Thoracic aorta (tissue), 2 donors: Measurements from ENCODE around the gene ZNF750. TPM values are rescaled to one million over a fixed set of nuclear protein-coding genes. Genes with fewer than 3 reads are reported as not detected.

Experiments used
- ATAC-seq: fragments of 150-250 bp; one replicate; pipeline ENCODE4 v1.8.0; 2017; ENCODE audit warnings: low read depth; ENCODE audit not compliant: insufficient number of reproducible peaks, low FRiP score
- DNase-seq: peaks from one replicate; pipeline ENCODE4 v3.0.0-alpha.2; 2020; ENCODE audit warnings: low spot score
- H3K27ac ChIP-seq, 2 donors: fragments of 200-600 bp; sonication (generic); 1 replicate in 1 of 2; 2 replicates in 1 of 2; pipeline ENCODE4 v1.5.1; 2016; ENCODE audit warnings: mild to moderate bottlenecking in 2 of 2, moderate library complexity in 2 of 2
- H3K27me3 ChIP-seq: fragments of 200-600 bp; sonication (generic); replicated peaks from 2 replicates; pipeline ENCODE4 v1.6.0; 2016; ENCODE audit warnings: mild to moderate bottlenecking; ENCODE audit not compliant: insufficient read depth
- H3K36me3 ChIP-seq: fragments of 200-600 bp; sonication (generic); one replicate; pipeline ENCODE4 v1.5.1; 2016
- H3K4me1 ChIP-seq, 2 donors: fragments of 200-600 bp; sonication (generic); 1 replicate in 1 of 2; 2 replicates in 1 of 2; pipeline versions ENCODE4 v1.5.1 to v1.6.0; 2016; ENCODE audit warnings: low read depth in 2 of 2, mild to moderate bottlenecking in 1 of 2; ENCODE audit not compliant: control insufficient read depth in 1 of 2
- H3K4me3 ChIP-seq: fragments of 200-600 bp; sonication (generic); 2 replicates; pipeline ENCODE4 v1.5.1; 2016; ENCODE audit warnings: mild to moderate bottlenecking
- H3K9me3 ChIP-seq: fragments of 200-600 bp; sonication (generic); 2 replicates; pipeline ENCODE4 v1.5.1; 2016
- total RNA-seq, 2 donors: library from RNA; depleted of rRNA; stranded (reverse); fragments of >200 nt; gene quantifications; one replicate each; pipeline versions ENCODE4 v1.1.0 to v1.2.3, GENCODE V29; 2016
- TF ChIP-seq, protein P1 (sequence below): fragments of 200-600 bp; sonication (generic); IDR thresholded peaks from one replicate; pipeline ENCODE4 v1.5.1; 2019; ENCODE audit warnings: antibody characterized with exemption

The ZNF750 gene
- total RNA-seq, 2 donors from 2014 or later: not detected

DNA sequence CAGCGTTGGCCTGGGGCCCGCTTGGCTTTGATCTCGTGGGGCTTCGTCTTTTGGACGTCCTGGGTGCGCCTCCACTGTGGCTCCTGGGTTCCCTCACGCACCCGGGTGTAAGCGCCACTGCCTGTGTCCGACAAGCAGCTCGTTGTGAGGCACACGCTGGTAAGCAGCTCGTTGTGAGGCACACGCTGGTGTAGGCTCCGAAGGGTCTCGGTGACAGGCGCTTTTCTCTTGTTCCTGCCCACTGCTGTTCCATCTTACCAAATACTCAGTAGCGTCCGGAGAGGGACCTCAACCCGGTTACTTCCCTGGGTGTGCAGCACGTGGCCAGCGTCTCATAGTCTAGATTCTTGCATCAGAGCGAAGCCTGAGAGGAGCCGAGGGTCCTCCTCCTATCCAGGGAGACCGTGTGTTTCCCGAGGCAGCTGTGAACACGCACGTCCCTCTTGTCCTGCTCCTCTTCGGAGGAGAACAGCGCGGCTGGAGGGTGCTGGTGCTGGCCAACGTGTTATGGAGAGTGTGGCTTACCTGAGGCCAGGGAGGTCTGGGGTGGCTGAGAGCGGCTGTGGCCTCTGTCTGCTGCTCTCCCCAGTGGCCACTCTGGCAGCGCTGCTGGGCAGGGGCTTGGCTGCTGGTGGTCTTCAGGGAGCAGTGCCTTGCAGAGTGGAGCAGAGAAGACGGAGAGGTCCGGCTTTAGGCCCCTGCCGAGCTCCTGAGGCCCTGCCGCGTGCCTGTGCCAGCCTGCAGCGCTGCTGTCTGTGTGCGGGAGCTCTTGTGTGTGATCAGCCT, 32.1 kb upstream of the ZNF750 start:
- no peak for DNase-seq

DNA sequence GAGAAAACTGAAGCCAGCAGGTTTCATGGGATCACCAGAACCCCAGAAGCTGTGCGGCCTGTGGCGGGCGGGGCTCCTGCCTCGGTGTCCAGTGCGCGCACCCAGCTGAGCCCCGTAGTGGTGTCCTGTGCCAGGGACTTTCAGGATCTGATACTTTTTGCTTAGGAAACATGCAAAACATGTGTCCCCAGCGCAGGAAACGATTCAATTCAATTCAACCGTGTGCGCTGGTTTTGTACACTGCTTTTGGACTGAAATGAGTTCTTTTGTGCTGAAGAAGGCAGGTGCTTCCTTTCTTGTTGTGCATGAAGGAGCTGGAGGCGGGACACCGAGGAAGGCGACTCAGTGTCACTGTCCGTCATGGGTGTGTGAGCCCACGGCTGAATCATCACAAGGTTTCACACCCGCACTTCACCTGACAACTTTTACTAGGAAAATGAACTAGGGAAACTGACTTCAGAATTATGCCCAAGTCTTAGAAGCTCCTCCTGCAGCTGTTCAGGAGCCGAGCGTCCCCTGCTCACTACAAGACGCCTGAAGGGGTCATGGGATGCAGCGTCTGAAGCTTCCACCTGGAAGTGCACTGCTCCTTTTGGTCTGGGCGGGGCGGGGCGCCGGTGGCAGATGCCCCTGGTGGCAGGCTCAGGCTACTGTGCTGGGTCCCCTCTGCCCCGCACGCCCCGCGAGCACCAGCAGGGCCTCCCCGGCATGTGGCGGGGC, 31.4 kb upstream of the ZNF750 start:
- no peak overlapping the region for H3K27ac ChIP-seq
- no peak for ATAC-seq

More for the DNA sequence above, 32.1 kb upstream of the ZNF750 start:
- TF ChIP-seq, protein P1, sequence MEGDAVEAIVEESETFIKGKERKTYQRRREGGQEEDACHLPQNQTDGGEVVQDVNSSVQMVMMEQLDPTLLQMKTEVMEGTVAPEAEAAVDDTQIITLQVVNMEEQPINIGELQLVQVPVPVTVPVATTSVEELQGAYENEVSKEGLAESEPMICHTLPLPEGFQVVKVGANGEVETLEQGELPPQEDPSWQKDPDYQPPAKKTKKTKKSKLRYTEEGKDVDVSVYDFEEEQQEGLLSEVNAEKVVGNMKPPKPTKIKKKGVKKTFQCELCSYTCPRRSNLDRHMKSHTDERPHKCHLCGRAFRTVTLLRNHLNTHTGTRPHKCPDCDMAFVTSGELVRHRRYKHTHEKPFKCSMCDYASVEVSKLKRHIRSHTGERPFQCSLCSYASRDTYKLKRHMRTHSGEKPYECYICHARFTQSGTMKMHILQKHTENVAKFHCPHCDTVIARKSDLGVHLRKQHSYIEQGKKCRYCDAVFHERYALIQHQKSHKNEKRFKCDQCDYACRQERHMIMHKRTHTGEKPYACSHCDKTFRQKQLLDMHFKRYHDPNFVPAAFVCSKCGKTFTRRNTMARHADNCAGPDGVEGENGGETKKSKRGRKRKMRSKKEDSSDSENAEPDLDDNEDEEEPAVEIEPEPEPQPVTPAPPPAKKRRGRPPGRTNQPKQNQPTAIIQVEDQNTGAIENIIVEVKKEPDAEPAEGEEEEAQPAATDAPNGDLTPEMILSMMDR: no peak
- Histone ChIP-seq H3K9me3 (no peaks in the 10 kb centered on the region), H3K4me3 (no peak overlapping the region), H3K27ac (no peak overlapping the region), H3K4me1 (peaks cover 6 to 9% of the 10 kb centered on the region in 2 donors), H3K27me3 (no peaks in the 10 kb centered on the region), H3K36me3 (peaks cover 15% of the 10 kb centered on the region)
- ATAC-seq: no peak

DNA sequence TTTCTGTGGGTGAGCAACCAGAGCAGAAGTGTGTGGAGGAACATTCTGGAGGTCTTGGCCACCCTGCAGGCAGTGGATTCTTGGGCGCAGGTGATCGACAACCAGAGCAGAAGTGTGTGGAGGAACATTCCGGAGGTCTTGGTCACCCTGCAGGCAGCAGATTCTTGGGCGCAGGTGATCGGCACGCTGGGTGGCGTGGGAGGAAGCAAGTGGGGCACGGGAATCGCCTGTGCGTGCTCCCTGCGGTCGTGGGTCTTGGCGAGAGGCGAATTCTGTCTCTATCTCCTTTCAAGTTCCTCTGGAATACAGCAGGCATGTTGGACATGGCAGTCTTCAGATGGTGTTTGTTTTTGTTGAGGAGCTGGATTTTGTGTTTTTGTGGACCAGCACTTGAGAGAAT, 30.7 kb upstream of the ZNF750 start:
- Histone ChIP-seq H3K9me3 (no peaks in the 10 kb centered on the region), H3K27ac (no peak overlapping the region), H3K4me3 (no peak overlapping the region), H3K27me3 (no peaks in the 10 kb centered on the region), H3K4me1 (no peaks in the 10 kb centered on the region), H3K36me3 (peaks cover 15% of the 10 kb centered on the region)
- TF ChIP-seq, protein P1: no peak
- DNase-seq (no peak), ATAC-seq (no peak)

More for the DNA sequence above, 31.4 kb upstream of the ZNF750 start:
- Histone ChIP-seq H3K36me3 (peaks cover 15% of the 10 kb centered on the region), H3K9me3 (no peaks in the 10 kb centered on the region), H3K4me1 (peaks cover 3% of the 10 kb centered on the region in 2 donors), H3K27me3 (no peaks in the 10 kb centered on the region), H3K4me3 (no peak overlapping the region)
- DNase-seq: no peak
- TF ChIP-seq, protein P1: no peak

DNA sequence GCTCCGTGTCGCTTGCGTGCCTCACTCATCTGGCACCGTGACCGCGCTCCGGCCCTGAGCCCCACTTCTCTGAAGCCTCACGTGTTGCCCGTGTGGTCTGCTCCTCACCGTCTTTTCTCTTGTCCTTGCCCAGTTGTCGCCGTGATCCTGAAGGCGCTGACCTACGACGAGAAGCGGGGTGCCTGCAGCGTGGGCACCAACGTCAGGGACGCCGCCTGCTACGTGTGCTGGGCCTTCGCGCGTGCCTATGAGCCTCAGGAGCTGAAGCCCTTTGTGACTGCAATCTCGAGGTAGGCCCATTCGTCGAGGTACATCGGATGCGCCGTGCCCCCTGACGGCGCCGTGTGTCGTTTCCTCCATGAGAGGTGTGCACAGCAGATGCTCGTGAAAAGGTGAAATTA, 30.3 kb upstream of the ZNF750 start:
- TF ChIP-seq, protein P1: no peak

DNA sequence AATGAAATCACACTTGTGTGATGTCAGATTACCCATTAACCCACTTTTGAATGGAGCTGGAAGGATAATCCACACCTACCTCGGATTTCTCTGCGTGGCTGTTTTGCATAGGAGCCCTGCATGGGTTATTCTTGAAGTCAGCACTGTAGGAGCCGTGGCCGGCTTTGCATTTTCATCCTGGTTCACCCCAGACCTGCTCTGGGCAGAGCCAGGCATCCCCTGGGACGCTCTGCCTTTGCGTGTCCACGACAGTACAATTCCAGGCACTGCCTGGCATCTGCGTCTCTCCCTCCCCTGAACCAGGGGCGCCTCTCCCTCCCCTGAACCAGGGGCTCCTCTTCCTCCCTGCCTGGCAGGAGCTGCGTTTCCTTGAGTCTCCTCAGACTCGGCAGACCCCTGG, 29.7 kb upstream of the ZNF750 start:
- no peak overlapping the region for H3K4me3 ChIP-seq
- no peaks in the 10 kb centered on the region for H3K4me1 ChIP-seq
- H3K36me3 ChIP-seq: peaks cover 15% of the 10 kb centered on the region
- no peaks in the 10 kb centered on the region for H3K9me3 ChIP-seq
- H3K27me3 ChIP-seq: no peaks in the 10 kb centered on the region
- TF ChIP-seq, protein P1: no peak
- DNase-seq: no peak
- no peak for ATAC-seq
- H3K27ac ChIP-seq: no peak overlapping the region

More for the DNA sequence above, 30.3 kb upstream of the ZNF750 start:
- Histone ChIP-seq H3K27me3 (no peaks in the 10 kb centered on the region), H3K36me3 (peaks cover 15% of the 10 kb centered on the region), H3K4me1 (no peaks in the 10 kb centered on the region), H3K27ac (no peak overlapping the region), H3K4me3 (no peak overlapping the region), H3K9me3 (no peaks in the 10 kb centered on the region)
- DNase-seq (no peak), ATAC-seq (no peak)
